Left hindlimb (tissue), 1 donor: Measurements from ENCODE around the gene MICU1.
"Not testable (repeated sequence)": the region's sequence is repeated elsewhere in the genome, so short reads cannot be mapped to it uniquely, and the experiment has no call there.

ENCODE experiments used
- DNase-seq: peaks from one replicate; pipeline ENCODE4 v3.0.0-alpha.2; 2018

MICU1 gene

GRCh38 chr10:72625608-72626443 is at the start of gene MICU1:
Gene MICU1, minus strand, starts transcription at chr10:72626079. Its CDS starts 59,286 bp downstream, at chr10:72566793.
- peak; percentile 97 for DNase-seq

- DNase-seq = not testable (repeated sequence)
These were observed 48.3 kb upstream of the MICU1 start for GRCh38 chr10:72674174-72674573.

- DNase-seq = no peak
These were observed 47.4 kb upstream of the MICU1 start for GRCh38 chr10:72673280-72673679.

- no peak for DNase-seq
These were observed 41.5 kb upstream of the MICU1 start for GRCh38 chr10:72667207-72667864.

- DNase-seq = no peak
These were observed 40.0 kb upstream of the MICU1 start for GRCh38 chr10:72665925-72666324.

GRCh38 chr10:72663971-72664370 is 38.1 kb upstream of the MICU1 start:
- DNase-seq = no peak

- DNase-seq = no peak
These were observed 35.6 kb upstream of the MICU1 start for GRCh38 chr10:72661431-72661830.

GRCh38 chr10:72660220-72660619 is 34.3 kb upstream of the MICU1 start:
- DNase-seq = no peak

GRCh38 chr10:72659694-72660093 is 33.8 kb upstream of the MICU1 start:
- no peak for DNase-seq

GRCh38 chr10:72658696-72659400 is 33.0 kb upstream of the MICU1 start:
- DNase-seq = no peak

GRCh38 chr10:72654720-72655119 is 28.8 kb upstream of the MICU1 start:
- no peak for DNase-seq

GRCh38 chr10:72653383-72654096 is 27.7 kb upstream of the MICU1 start:
- no peak for DNase-seq

GRCh38 chr10:72649291-72649690 is 23.4 kb upstream of the MICU1 start:
- DNase-seq = no peak

- DNase-seq = no peak
These were observed 22.4 kb upstream of the MICU1 start for GRCh38 chr10:72648301-72648700.

GRCh38 chr10:72646971-72647370 is 21.1 kb upstream of the MICU1 start:
- DNase-seq = not testable (repeated sequence)

GRCh38 chr10:72645263-72645858 is 19.5 kb upstream of the MICU1 start:
- no peak for DNase-seq

GRCh38 chr10:72642318-72642717 is 16.4 kb upstream of the MICU1 start:
- no peak for DNase-seq

- DNase-seq = no peak
These were observed 13.6 kb upstream of the MICU1 start for GRCh38 chr10:72639441-72639873.

- no peak for DNase-seq
These were observed 12.9 kb upstream of the MICU1 start for GRCh38 chr10:72638586-72639440.

- DNase-seq = no peak
These were observed 11.5 kb upstream of the MICU1 start for GRCh38 chr10:72637398-72637857.

- DNase-seq = no peak
These were observed 4.3 kb upstream of the MICU1 start for GRCh38 chr10:72630144-72630543.

- DNase-seq = no peak
These were observed 520 bp upstream of the MICU1 start for GRCh38 chr10:72626444-72626754.
